H1 (cell line): ENCODE measurements around the gene CD58. TPM values are rescaled to one million over a fixed set of nuclear protein-coding genes. Genes with fewer than 3 reads are reported as not detected.
"Not testable (repeated sequence)": the region's sequence is repeated elsewhere in the genome, so short reads cannot be mapped to it uniquely, and the experiment has no call there.

ENCODE experiments used
- CTCF ChIA-PET: fragments of 300-600 bp; sonication (Branson Sonifier 250); formaldehyde crosslinking; loops from one replicate; lab custom pipeline; 2021; ENCODE audit not compliant: partially characterized antibody; lab: Charles Lee
- POLR2A ChIA-PET: fragments of 300-600 bp; sonication (Branson Sonifier 250); formaldehyde crosslinking; loops from one replicate; lab custom pipeline; 2021; ENCODE audit warnings: inconsistent platforms; ENCODE audit not compliant: partially characterized antibody; lab: Charles Lee
- DNase-seq, 2 experiments: peaks; one replicate each; pipeline versions ENCODE4 v3.0.0 to v3.0.0-alpha.2; 2010 to 2022; ENCODE audit warnings: low spot score in 2 of 2, low read depth in 1 of 2, mixed read lengths in 1 of 2
- FAIRE-seq: peaks from 2 replicates; lab custom pipeline; 2011; peaks lifted over from hg19 to GRCh38; lab: Jason Lieb, UNC
- H2AFZ ChIP-seq: 2 replicates; pipeline ENCODE4 v1.8.1; 2012; ENCODE audit warnings: low read length, inconsistent platforms
- H2AK5ac ChIP-seq: 2 replicates; pipeline ENCODE4 v1.6.1; 2013; ENCODE audit warnings: low read depth, low read length
- H2BK120ac ChIP-seq: replicated peaks from 2 replicates; pipeline ENCODE3; 2013; ENCODE audit warnings: low read depth, low read length, inconsistent platforms
- H2BK12ac ChIP-seq: 2 replicates; pipeline ENCODE4 v1.6.1; 2013; ENCODE audit warnings: low read depth, low read length
- H2BK15ac ChIP-seq: 2 replicates; pipeline ENCODE4 v1.6.1; 2013; ENCODE audit warnings: low read length
- H2BK20ac ChIP-seq: 2 replicates; pipeline ENCODE4 v1.6.1; 2013; ENCODE audit warnings: low read length
- H2BK5ac ChIP-seq: 2 replicates; pipeline ENCODE4 v1.6.1; 2013; ENCODE audit warnings: low read depth, low read length
- H3K14ac ChIP-seq: 2 replicates; pipeline ENCODE4 v1.6.1; 2013; ENCODE audit warnings: inconsistent platforms; ENCODE audit not compliant: insufficient read length
- H3K18ac ChIP-seq: 2 replicates; pipeline ENCODE4 v1.6.1; 2013; ENCODE audit warnings: low read length; ENCODE audit errors: extremely low read depth
- H3K23ac ChIP-seq: 2 replicates; pipeline ENCODE4 v1.6.1; 2013; ENCODE audit warnings: inconsistent platforms; ENCODE audit not compliant: insufficient read length
- H3K23me2 ChIP-seq: 2 replicates; pipeline ENCODE4 v1.6.1; 2013; ENCODE audit warnings: low read depth, low read length
- H3K27ac ChIP-seq: 2 replicates; pipeline ENCODE4 v1.6.1; 2011; ENCODE audit warnings: low read depth, low read length, inconsistent platforms
- H3K27me3 ChIP-seq, 4 experiments: replicated peaks in 1 of 4; 1 replicate in 1 of 4; 2 replicates in 3 of 4; pipeline versions ENCODE4 v1.6.1 to v1.8.1; 2011 to 2013; ENCODE audit warnings: low read length in 3 of 4, mild to moderate bottlenecking in 3 of 4, inconsistent platforms in 2 of 4, mixed read lengths in 2 of 4, moderate library complexity in 1 of 4; ENCODE audit not compliant: control insufficient read depth in 3 of 4, insufficient read depth in 3 of 4; ENCODE audit errors: extremely low read depth in 1 of 4
- H3K36me3 ChIP-seq, 4 experiments: 2 replicates each; pipeline versions ENCODE4 v1.6.1 to v1.8.1; 2011 to 2013; ENCODE audit warnings: mild to moderate bottlenecking in 4 of 4, low read length in 3 of 4, moderate library complexity in 2 of 4, control low read depth in 1 of 4, inconsistent platforms in 1 of 4; ENCODE audit not compliant: insufficient read depth in 4 of 4, control insufficient read depth in 2 of 4
- H3K4ac ChIP-seq: replicated peaks from 2 replicates; pipeline ENCODE3; 2013; ENCODE audit warnings: low read length, low read depth, mixed read lengths, inconsistent platforms; ENCODE audit not compliant: insufficient read length
- H3K4me1 ChIP-seq, 4 experiments: replicated peaks in 1 of 4; 1 replicate in 1 of 4; 2 replicates in 3 of 4; pipeline versions ENCODE4 v1.6.1 to v1.8.1; 2011 to 2013; ENCODE audit warnings: low read length in 3 of 4, inconsistent platforms in 2 of 4, mixed read lengths in 1 of 4; ENCODE audit not compliant: insufficient read depth in 4 of 4, control insufficient read depth in 3 of 4
- H3K4me2 ChIP-seq, 2 experiments: 2 replicates each; pipeline versions ENCODE4 v1.6.1 to v1.8.1; 2011 to 2013; ENCODE audit warnings: low read depth in 2 of 2, low read length in 2 of 2, control low read depth in 1 of 2, inconsistent platforms in 1 of 2, mild to moderate bottlenecking in 1 of 2; ENCODE audit not compliant: insufficient read depth in 1 of 2
- H3K4me3 ChIP-seq, 4 experiments: fragments of 200-600, 300-600 bp in 1 of 4; sonication (generic), shearing (Covaris generic), sonication (Bioruptor Twin) in 1 of 4; 2 replicates each; pipeline versions ENCODE4 v1.5.1 to v1.8.1; 2011 to 2016; ENCODE audit warnings: low read length in 4 of 4, low read depth in 3 of 4, control low read depth in 2 of 4, inconsistent platforms in 2 of 4, mild to moderate bottlenecking in 2 of 4, mixed read lengths in 1 of 4, moderate library complexity in 1 of 4; ENCODE audit not compliant: insufficient read depth in 2 of 4; ENCODE audit errors: extremely low read depth in 1 of 4
- H3K56ac ChIP-seq: replicated peaks from 2 replicates; pipeline ENCODE3; 2013; ENCODE audit warnings: low read depth, mild to moderate bottlenecking, mixed read lengths, low read length, inconsistent platforms; ENCODE audit not compliant: insufficient read length
- H3K79me1 ChIP-seq: 2 replicates; pipeline ENCODE4 v1.6.1; 2013; ENCODE audit warnings: low read depth, low read length, control low read depth
- H3K79me2 ChIP-seq, 2 experiments: 2 replicates each; pipeline versions ENCODE4 v1.6.1 to v1.8.1; 2012 to 2013; ENCODE audit warnings: low read length in 2 of 2, mild to moderate bottlenecking in 2 of 2, inconsistent platforms in 1 of 2; ENCODE audit not compliant: insufficient read depth in 2 of 2, control insufficient read depth in 1 of 2
- H3K9ac ChIP-seq, 4 experiments: replicated peaks in 1 of 4; 1 replicate in 1 of 4; 2 replicates in 3 of 4; pipeline versions ENCODE4 v1.6.1 to v1.8.1; 2011 to 2013; ENCODE audit warnings: low read depth in 3 of 4, low read length in 3 of 4, control low read depth in 2 of 4, mild to moderate bottlenecking in 2 of 4, moderate library complexity in 2 of 4, inconsistent platforms in 1 of 4; ENCODE audit errors: extremely low read depth in 1 of 4
- H3K9me3 ChIP-seq, 2 experiments: 2 replicates each; pipeline versions ENCODE4 v1.6.1 to v1.8.1; 2012 to 2013; ENCODE audit warnings: mild to moderate bottlenecking in 2 of 2, moderate library complexity in 2 of 2, control low read depth in 1 of 2, inconsistent platforms in 1 of 2, low read depth in 1 of 2, low read length in 1 of 2, mixed read lengths in 1 of 2; ENCODE audit not compliant: insufficient read depth in 2 of 2
- H4K20me1 ChIP-seq, 2 experiments: replicated peaks in 1 of 2; 2 replicates each; pipeline versions ENCODE3 to v1.8.1; 2011 to 2013; ENCODE audit warnings: inconsistent platforms in 2 of 2, low read length in 2 of 2, mild to moderate bottlenecking in 1 of 2; ENCODE audit not compliant: insufficient read depth in 2 of 2, control insufficient read depth in 1 of 2
- H4K5ac ChIP-seq: 2 replicates; pipeline ENCODE4 v1.6.1; 2013; ENCODE audit warnings: low read length, low read depth, mixed read lengths, inconsistent platforms; ENCODE audit not compliant: insufficient read length
- H4K8ac ChIP-seq: 2 replicates; pipeline ENCODE4 v1.8.0; 2013; ENCODE audit warnings: mild to moderate bottlenecking, moderate library complexity, low read length, inconsistent platforms; ENCODE audit not compliant: insufficient read depth; ENCODE audit errors: extremely low read depth
- H4K91ac ChIP-seq: replicated peaks from 2 replicates; pipeline ENCODE3; 2013; ENCODE audit warnings: low read length, mixed read lengths, inconsistent platforms; ENCODE audit not compliant: insufficient read length
- WGBS, 2 experiments: shearing (Covaris generic) in 1 of 2; methylation state at CpG; one replicate each; pipeline versions ENCODE4 v1.1.6 to v1.1.7; 2013 to 2015; ENCODE audit warnings: low lambda C conversion rate in 2 of 2, mixed read lengths in 2 of 2, inconsistent platforms in 1 of 2, low coverage in 1 of 2, missing lambda C conversion rate in 1 of 2; ENCODE audit not compliant: insufficient replicate concordance in 2 of 2, insufficient coverage in 1 of 2, insufficient read length in 1 of 2; ENCODE audit errors: extremely low coverage in 1 of 2, missing lambda C conversion rate in 1 of 2; 5-methylcytosine and 5-hydroxymethylcytosine counted together
- polyA plus RNA-seq, 7 experiments: library from polyadenylated mRNA; depleted of rRNA in 3 of 7; stranded (reverse) in 5 of 7; unstranded in 2 of 7; fragments of >200 nt in 5 of 7; fragments of 200-250 nt in 2 of 7; gene quantifications; 1 replicate in 5 of 7; 2 replicates in 1 of 7; 4 replicates in 1 of 7; pipeline versions ENCODE4 v1.2.1 to v1.2.3, GENCODE V29; 2011 to 2013; ENCODE audit warnings: missing spikeins in 2 of 7, mixed read lengths in 2 of 7
- total RNA-seq: library from RNA; stranded (reverse); fragmentation: NEBNext Ultra II Directional; extraction: Animal tissue kit (Norgen Biotek cat#: 25700); gene quantifications from 2 replicates; pipeline ENCODE4 v1.2.1, GENCODE V29; 2021

Gene CD58
- total and polyA plus RNA-seq, 2 of the 8 experiments (the other 6 are each of a cell fraction or from before 2014, with no cell fraction given), result 5.3 to 5.5 TPM

DNA sequence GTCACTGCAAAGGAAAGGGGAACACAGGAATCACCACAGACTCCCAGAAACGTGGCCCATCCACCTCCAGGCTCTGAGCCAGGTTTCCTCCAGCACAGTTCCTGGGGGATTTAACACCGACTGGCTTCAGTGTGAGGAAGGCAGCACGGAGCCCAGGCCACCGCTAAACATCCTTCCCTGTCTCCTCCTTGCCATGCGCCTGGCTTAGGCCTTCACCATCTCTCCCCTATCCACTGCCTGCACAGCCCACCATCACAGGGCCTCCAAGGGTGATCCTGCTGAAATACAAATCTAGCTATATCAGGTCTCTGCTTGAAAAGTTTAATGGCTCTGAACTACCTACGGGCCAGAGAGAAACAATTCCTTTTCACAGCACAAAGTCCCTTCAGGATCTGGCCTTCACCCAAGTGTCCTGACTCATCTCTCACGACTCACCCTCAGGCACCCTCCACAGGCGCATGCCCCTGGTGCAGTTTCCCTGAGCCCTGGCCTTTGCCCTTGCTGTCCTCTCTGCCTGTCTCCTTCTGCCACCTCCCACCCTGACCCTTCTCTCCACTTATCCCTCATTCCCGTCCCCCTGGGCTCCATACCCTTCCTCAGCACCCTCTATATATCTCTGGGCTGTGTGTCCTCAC, 18.4 kb upstream of the CD58 start:
- H3K23me2 ChIP-seq, H3K9ac ChIP-seq, H3K27ac ChIP-seq, H3K18ac ChIP-seq, H2BK15ac ChIP-seq, POLR2A ChIA-PET, H3K14ac ChIP-seq, H4K91ac ChIP-seq, H3K4me2 ChIP-seq, H3K4me1 ChIP-seq, H2AFZ ChIP-seq, H3K27me3 ChIP-seq, H2AK5ac ChIP-seq, H3K79me2 ChIP-seq, H4K8ac ChIP-seq, DNase-seq, H3K23ac ChIP-seq, H2BK20ac ChIP-seq, H3K36me3 ChIP-seq, H2BK5ac ChIP-seq, H3K4ac ChIP-seq, FAIRE-seq, H2BK120ac ChIP-seq, H2BK12ac ChIP-seq, H3K79me1 ChIP-seq, H3K56ac ChIP-seq, CTCF ChIA-PET, H3K4me3 ChIP-seq, H3K9me3 ChIP-seq, H4K20me1 ChIP-seq, H4K5ac ChIP-seq: not testable (repeated sequence)
- WGBS, 2 experiments, result 85% methylated on average over 9 of the region's 9 CpGs; no CpG with 5 or more reads in 1 of the 2 experiments
